ENCODE results near the gene NPHP4. TPM values are rescaled to one million over a fixed set of nuclear protein-coding genes. Genes with fewer than 3 reads are reported as not detected.

NPHP4 gene
- total RNA-seq, 2 donors from 2014 or later = 6.2 to 15.9 TPM

- H3K27ac ChIP-seq = no peak overlapping the region
- DNase-seq = no peak
- no peaks in the 10 kb centered on the region for H3K9me3 ChIP-seq
- no peak for TF ChIP-seq CTCF (IDR thresholded peaks at IDR 0.05)
- H3K27me3 ChIP-seq = no peaks in the 10 kb centered on the region
- intact Hi-C loops (cut with DNase I) = loop anchor here (5.0 kb wide), 1 partner anchor 460 kb away; no protein-coding TSS in a partner anchor
- no peaks in the 10 kb centered on the region for H3K4me1 ChIP-seq
- no peak overlapping the region for H3K4me3 ChIP-seq
- no peaks in the 10 kb centered on the region for H3K36me3 ChIP-seq
- H3K9ac ChIP-seq (ENCODE audit: low read depth in 2 of 2, low read length in 2 of 2) = no peak overlapping the region
Measured at GRCh38 chr1:5972198-5972520, 20.1 kb downstream of the NPHP4 start.

GRCh38 chr1:5971471-5972197 is 20.6 kb downstream of the NPHP4 start:
- no peak for DNase-seq
- no peak overlapping the region for H3K9ac ChIP-seq (ENCODE audit: low read depth in 2 of 2, low read length in 2 of 2)
- no peaks in the 10 kb centered on the region for H3K9me3 ChIP-seq
- TF ChIP-seq CTCF (IDR thresholded peaks at IDR 0.05) = no peak
- H3K4me1 ChIP-seq = no peaks in the 10 kb centered on the region
- H3K4me3 ChIP-seq = no peak overlapping the region
- H3K36me3 ChIP-seq = no peaks in the 10 kb centered on the region
- intact Hi-C loops (cut with DNase I) = loop anchor here (5.0 kb wide), 1 partner anchor 459 kb away; no protein-coding TSS in a partner anchor
- no peaks in the 10 kb centered on the region for H3K27me3 ChIP-seq
- H3K27ac ChIP-seq = no peak overlapping the region

GRCh38 chr1:5970610-5971273 is 21.5 kb downstream of the NPHP4 start:
- Histone ChIP-seq H3K4me1 (no peaks in the 10 kb centered on the region), H3K9ac (ENCODE audit: low read depth in 2 of 2, low read length in 2 of 2) (no peak overlapping the region), H3K36me3 (no peaks in the 10 kb centered on the region), H3K4me3 (no peak overlapping the region), H3K27me3 (no peaks in the 10 kb centered on the region), H3K27ac (no peak overlapping the region), H3K9me3 (no peaks in the 10 kb centered on the region)
- intact Hi-C loops (cut with DNase I) = loop anchor here (5.0 kb wide), 1 partner anchor 458 kb away; no protein-coding TSS in a partner anchor
- no peak for DNase-seq
- TF ChIP-seq CTCF (IDR thresholded peaks at IDR 0.05) = no peak

GRCh38 chr1:5969168-5969567 is 23.1 kb downstream of the NPHP4 start:
- Histone ChIP-seq H3K36me3 (no peaks in the 10 kb centered on the region), H3K27ac (no peak overlapping the region), H3K4me1 (no peaks in the 10 kb centered on the region), H3K27me3 (no peaks in the 10 kb centered on the region), H3K4me3 (no peak overlapping the region), H3K9ac (ENCODE audit: low read depth in 2 of 2, low read length in 2 of 2) (no peak overlapping the region), H3K9me3 (no peaks in the 10 kb centered on the region)
- intact Hi-C loops (cut with DNase I) = no loop called here
- no peak for DNase-seq
- no peak for TF ChIP-seq CTCF (IDR thresholded peaks at IDR 0.05)

GRCh38 chr1:5968161-5968736 is 24.0 kb downstream of the NPHP4 start:
- H3K9ac ChIP-seq (ENCODE audit: low read depth in 2 of 2, low read length in 2 of 2) = no peak overlapping the region
- no peak for TF ChIP-seq CTCF (IDR thresholded peaks at IDR 0.05)
- no peaks in the 10 kb centered on the region for H3K27me3 ChIP-seq
- no peak overlapping the region for H3K4me3 ChIP-seq
- no peaks in the 10 kb centered on the region for H3K9me3 ChIP-seq
- no peak overlapping the region for H3K27ac ChIP-seq
- DNase-seq = no peak
- H3K4me1 ChIP-seq = no peaks in the 10 kb centered on the region
- intact Hi-C loops (cut with DNase I) = no loop called here
- no peaks in the 10 kb centered on the region for H3K36me3 ChIP-seq
